Ovary (tissue), 9 donors: ENCODE data around the gene NCR3LG1. TPM values are rescaled to one million over a fixed set of nuclear protein-coding genes. Genes with fewer than 3 reads are reported as not detected.

ENCODE experiments used
- DNase-seq, 5 donors: peaks; one replicate each; pipeline ENCODE4 v3.0.0-alpha.2; 2019 to 2020
- H3K27ac ChIP-seq, 2 donors: fragments of 200-600 bp; one replicate each; pipeline versions ENCODE4 v1.5.1 to v1.8.0; 2019 to 2022
- H3K27me3 ChIP-seq: fragments of 200-600 bp; one replicate; pipeline ENCODE4 v1.8.0; 2022
- H3K36me3 ChIP-seq: fragments of 200-600 bp; sonication (generic); one replicate; pipeline ENCODE4 v1.5.1; 2019
- H3K4me1 ChIP-seq: one replicate; pipeline ENCODE4 v1.8.1; 2013; ENCODE audit warnings: mild to moderate bottlenecking, moderate library complexity; ENCODE audit not compliant: insufficient read depth
- H3K4me3 ChIP-seq: fragments of 200-600 bp; sonication (generic); one replicate; pipeline ENCODE4 v1.5.1; 2017
- H3K9me3 ChIP-seq, 2 donors: fragments of 200-600 bp in 1 of 2; sonication (generic) in 1 of 2; one replicate each; pipeline versions ENCODE4 v1.5.1 to v1.8.1; 2013 to 2019; ENCODE audit warnings: mild to moderate bottlenecking in 1 of 2, moderate library complexity in 1 of 2
- CTCF ChIP-seq, 3 donors: fragments of 450-650 bp in 2 of 3; fragments of 200-600 bp in 1 of 3; IDR thresholded peaks; one replicate each; pipeline versions ENCODE4 v1.5.1 to v1.8.0; 2016 to 2022; ENCODE audit warnings: antibody characterized with exemption in 3 of 3, mild to moderate bottlenecking in 1 of 3
- EP300 ChIP-seq: sonication (generic); formaldehyde crosslinking; IDR thresholded peaks from one replicate; pipeline ENCODE4 v1.6.1; 2017; ENCODE audit warnings: antibody characterized with exemption
- POLR2A ChIP-seq: fragments of 450-650 bp; IDR thresholded peaks from one replicate; pipeline ENCODE4 v1.6.1; 2017; ENCODE audit warnings: antibody characterized with exemption, mild to moderate bottlenecking, moderate library complexity
- WGBS, 3 donors: extraction: QIAGEN DNeasy Blood & Tissue Kit in 1 of 3; methylation state at CpG; one replicate each; pipeline versions ENCODE4 v1.1.5 to v1.1.7; 2013 to 2017; 5-methylcytosine and 5-hydroxymethylcytosine counted together
- intact Hi-C, 4 donors: fragments of 100-400 bp; cut with DNase I; formaldehyde crosslinking; loops; one replicate each; pipeline versions ENCODE4 v1.11.0 to v1.15.1; 2022 to 2023
- polyA plus RNA-seq, 2 donors: library from polyadenylated mRNA; stranded (reverse); fragments of 200-250 nt in 1 of 2; fragments of 350-450 nt in 1 of 2; fragmentation: Illumina TruSeq in 1 of 2; extraction: RNeasy Lipid Tissue Mini Kit (QIAGEN cat#74804) in 1 of 2; gene quantifications; one replicate each; pipeline ENCODE4 v1.2.3, GENCODE V29; 2013 to 2014
- total RNA-seq, 7 donors: library from RNA; depleted of rRNA in 2 of 7; stranded (reverse); fragments of >200 nt in 2 of 7; fragmentation: NEBNext Ultra II Directional in 3 of 7; extraction: Animal tissue kit (Norgen Biotek cat#: 25700) in 3 of 7; gene quantifications; one replicate each; pipeline versions ENCODE4 v1.1.0 to v1.2.4, GENCODE V29; 2016 to 2023
- donor health status: DM: no; HTN: no; CAD: no; lungs with moderate emphysema.
- donor health status: DM: no; HTN: no; CAD: no.
- donor health status: Bipolar disorder and iron deficiency.
- donor health status: DM: yes; HTN: yes; CAD: no.
- donor health status: DM: no; HTN: no; CAD: no.
- donor health status: DM: yes; HTN: yes; CAD: no.

The NCR3LG1 gene
- total and polyA plus RNA-seq, 9 donors = 0.75 to 7.7 (median 3.5) TPM

DNA sequence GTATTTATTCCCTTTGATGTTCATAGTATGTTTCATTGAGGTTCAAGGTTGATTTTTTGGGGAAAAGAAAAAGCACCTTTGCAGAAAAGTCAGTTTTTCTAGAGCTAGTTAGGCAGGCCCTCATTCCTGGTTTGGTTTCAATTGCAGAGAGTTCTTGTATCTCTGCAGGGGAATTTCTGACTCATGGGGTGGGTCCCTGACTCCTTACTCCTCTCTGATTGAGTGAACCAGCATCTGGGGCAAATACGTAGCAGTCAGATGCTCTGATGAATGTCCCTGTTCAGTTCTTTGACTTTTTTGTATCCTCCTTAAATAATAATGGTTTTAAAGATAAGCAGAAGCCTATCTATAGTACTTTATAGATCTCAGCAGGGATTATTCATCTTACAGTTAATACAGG is 7.7 kb upstream of the NCR3LG1 start:
- WGBS, 3 donors = 63 to 90% (median 69%) methylated on average over 1 of the region's 1 CpG
- Histone ChIP-seq H3K9me3 (no peaks in the 10 kb centered on the region), H3K27ac (no peak overlapping the region), H3K4me3 (no peak overlapping the region), H3K4me1 (no peaks in the 10 kb centered on the region), H3K27me3 (no peaks in the 10 kb centered on the region), H3K36me3 (no peaks in the 10 kb centered on the region)
- no peak for TF ChIP-seq CTCF (IDR thresholded peaks at IDR 0.05)
- DNase-seq = no peak
- intact Hi-C loops = no loop called here

DNA sequence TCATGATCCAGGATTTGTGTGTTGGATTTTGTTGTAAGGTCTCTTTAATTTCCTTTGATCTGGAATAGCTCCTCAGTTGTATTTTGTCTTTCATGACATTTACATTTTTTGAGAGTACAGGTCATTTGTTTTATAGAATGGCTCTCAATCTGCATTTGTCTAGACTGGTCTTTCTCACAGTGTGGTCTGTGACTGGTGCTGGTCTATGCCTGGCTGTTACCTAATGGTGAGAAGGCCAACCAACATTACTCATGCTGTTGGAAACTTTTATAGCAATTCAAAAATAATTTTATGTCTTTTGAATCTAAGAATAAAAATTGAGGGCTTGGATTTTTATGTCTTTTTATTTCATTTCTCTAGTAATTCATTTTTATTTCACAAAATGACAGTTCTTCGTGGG is 3.9 kb upstream of the NCR3LG1 start:
- no peak overlapping the region for H3K27ac ChIP-seq
- H3K27me3 ChIP-seq = no peaks in the 10 kb centered on the region
- H3K4me1 ChIP-seq = no peaks in the 10 kb centered on the region
- no peaks in the 10 kb centered on the region for H3K36me3 ChIP-seq
- DNase-seq = no peak
- no peaks in the 10 kb centered on the region for H3K9me3 ChIP-seq
- intact Hi-C loops = no loop called here
- WGBS, 3 donors = 60 to 72% (median 61%) methylated on average over 1 of the region's 1 CpG
- no peak overlapping the region for H3K4me3 ChIP-seq
- TF ChIP-seq CTCF (IDR thresholded peaks at IDR 0.05) = no peak
- TF ChIP-seq POLR2A = no peak
- TF ChIP-seq EP300 = no peak

- TF ChIP-seq POLR2A (no peak), EP300 (no peak), CTCF (IDR thresholded peaks at IDR 0.05) (no peak)
- H3K9me3 ChIP-seq = no peaks in the 10 kb centered on the region
- H3K36me3 ChIP-seq = no peaks in the 10 kb centered on the region
- H3K27me3 ChIP-seq = no peaks in the 10 kb centered on the region
- no peak overlapping the region for H3K27ac ChIP-seq
- no peak for DNase-seq
- intact Hi-C loops = loop anchor here in 1 of 4 donors (5.0 kb wide), 1 partner anchor 73 kb away; the partner anchor contains the start of gene NUCB2
- WGBS, 3 donors = 89 to 93% (median 90%) methylated on average over 7 of the region's 7 CpGs
- H3K4me3 ChIP-seq = no peak overlapping the region
- no peaks in the 10 kb centered on the region for H3K4me1 ChIP-seq
These were observed 987 bp upstream of the NCR3LG1 start for GRCh38 chr11:17350455-17351171.

DNA sequence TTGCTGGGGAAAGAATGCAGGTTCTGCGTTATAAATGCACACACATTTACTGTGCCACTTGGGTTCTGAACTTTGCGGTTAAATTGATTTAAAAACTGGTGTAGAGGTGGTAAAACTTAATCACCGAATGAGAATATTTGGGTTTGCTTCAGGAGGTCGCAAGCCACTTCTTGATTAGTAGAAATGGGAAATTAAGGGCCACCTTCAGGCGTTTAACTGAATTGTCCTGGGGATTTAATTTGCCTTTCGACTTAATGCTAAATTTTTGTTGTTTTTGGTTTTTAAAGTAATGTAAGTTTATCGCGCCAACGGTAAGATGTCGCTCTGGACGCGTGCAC is 459 bp upstream of the NCR3LG1 start:
- 15 to 24% (median 17%) methylated on average over 12 of the region's 12 CpGs for WGBS, 3 donors
- no peaks in the 10 kb centered on the region for H3K36me3 ChIP-seq
- TF ChIP-seq CTCF (IDR thresholded peaks at IDR 0.05) (no peak), EP300 (no peak), POLR2A (no peak)

More for the DNA sequence above, 459 bp upstream of the NCR3LG1 start:
- Histone ChIP-seq H3K9me3 (no peaks in the 10 kb centered on the region), H3K27me3 (no peaks in the 10 kb centered on the region), H3K27ac (peak overlapping the region; percentile 83 to 90), H3K4me1 (no peaks in the 10 kb centered on the region), H3K4me3 (peak overlapping the region; percentile 67)
- DNase-seq = no peak
- intact Hi-C loops = loop anchor here in 1 of 4 donors (5.0 kb wide), 1 partner anchor 74 kb away; the partner anchor contains the start of gene NUCB2
